WI38 (cell line): Measurements from ENCODE around the gene ZSWIM6.

Source experiments
- H3K4me3 ChIP-seq: 2 replicates; pipeline ENCODE4 v1.5.1; 2011; ENCODE audit warnings: low read depth, mild to moderate bottlenecking, control low read depth, low read length
- CTCF ChIP-seq: IDR thresholded peaks from 2 replicates; pipeline ENCODE4 v1.5.1; 2012; ENCODE audit warnings: low read depth, mild to moderate bottlenecking, control low read depth, low read length

ZSWIM6 gene

DNA sequence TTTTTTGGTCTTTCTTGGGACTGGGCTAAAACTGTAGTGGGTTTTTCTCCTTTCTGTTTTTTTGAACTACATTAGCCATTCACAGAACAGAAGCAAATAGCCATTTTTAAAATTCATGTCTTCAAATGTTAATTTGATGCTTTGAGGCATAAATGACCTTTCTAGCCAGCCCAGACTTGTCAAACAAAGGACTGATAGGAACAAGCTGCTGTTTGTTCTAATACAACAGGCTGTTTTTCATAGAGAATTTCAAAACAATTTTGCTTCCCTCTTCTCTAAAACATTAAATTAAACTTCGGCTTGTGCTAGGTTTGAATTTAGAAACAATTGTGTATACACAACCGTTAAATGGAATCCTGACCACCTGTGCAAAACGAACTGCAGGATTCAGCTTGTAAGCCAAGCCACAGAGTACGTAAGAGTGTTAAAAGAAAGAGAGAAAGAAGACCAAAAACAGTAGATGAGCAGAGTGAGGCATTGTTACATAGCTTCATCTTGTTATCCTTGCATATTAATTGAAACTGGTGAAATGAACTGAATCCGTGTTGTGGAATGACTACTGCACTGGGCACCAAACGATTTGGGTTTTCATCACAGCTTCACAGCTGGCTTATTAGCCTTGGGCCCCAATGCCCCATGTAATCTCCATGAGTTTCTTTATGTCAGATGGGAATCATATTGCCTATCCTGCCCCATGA is 100.0 kb downstream of the ZSWIM6 start:
- no peak overlapping the region for H3K4me3 ChIP-seq
- TF ChIP-seq CTCF = no peak

GRCh38 chr5:61435368-61435767 is 103.3 kb downstream of the ZSWIM6 start:
- TF ChIP-seq CTCF = no peak
- no peak overlapping the region for H3K4me3 ChIP-seq

DNA sequence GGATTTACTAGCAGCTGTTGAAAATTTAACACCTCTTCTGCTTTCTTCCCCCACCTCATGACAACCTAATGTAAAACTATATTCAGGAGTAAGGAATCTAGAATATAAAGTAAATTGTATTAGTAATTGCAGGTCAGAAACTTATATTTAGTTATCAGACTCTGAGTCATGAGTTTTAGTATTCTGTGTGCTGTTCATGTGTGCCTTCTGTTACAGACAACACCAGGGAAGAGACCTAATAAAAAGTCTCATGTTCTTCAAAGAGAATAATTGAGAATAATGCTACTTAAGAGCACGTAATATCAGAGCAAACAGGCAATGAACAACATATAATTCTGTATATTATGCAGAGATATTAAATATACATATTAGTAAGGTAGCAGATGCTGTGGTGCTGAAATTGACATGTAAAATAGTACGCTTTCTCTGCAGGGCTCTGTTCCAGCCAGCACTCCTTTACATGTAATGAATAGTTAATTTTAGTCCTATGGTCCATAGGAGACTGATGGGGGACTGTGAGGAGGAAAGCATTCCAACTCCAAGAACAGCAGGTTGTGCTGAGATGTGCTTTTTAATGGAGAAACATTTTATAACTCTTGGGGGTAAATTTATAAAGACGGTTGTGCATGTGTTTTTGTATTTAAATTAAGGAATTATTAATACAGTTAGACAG is 106.4 kb downstream of the ZSWIM6 start:
- H3K4me3 ChIP-seq = no peak overlapping the region
- no peak for TF ChIP-seq CTCF

DNA sequence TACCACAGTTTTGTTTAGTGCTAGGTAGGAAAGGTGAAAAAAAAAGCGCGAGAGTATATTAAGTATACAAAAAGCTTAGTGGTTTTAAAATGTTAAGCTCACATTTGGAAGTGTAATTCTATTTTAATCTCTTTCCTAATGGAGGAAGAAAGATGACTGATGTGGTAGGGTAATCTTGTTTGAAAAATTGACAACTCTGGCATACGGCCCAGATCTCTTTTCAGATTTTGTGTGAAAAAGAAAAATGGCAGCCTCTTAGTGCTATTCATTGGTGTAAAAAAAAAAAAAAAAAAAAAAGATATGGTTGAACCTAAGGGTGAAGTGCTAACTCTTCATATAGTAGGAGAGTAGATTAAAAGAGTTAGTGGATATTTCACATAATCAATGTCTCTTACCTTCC is 108.0 kb downstream of the ZSWIM6 start:
- no peak for TF ChIP-seq CTCF
- no peak overlapping the region for H3K4me3 ChIP-seq

DNA sequence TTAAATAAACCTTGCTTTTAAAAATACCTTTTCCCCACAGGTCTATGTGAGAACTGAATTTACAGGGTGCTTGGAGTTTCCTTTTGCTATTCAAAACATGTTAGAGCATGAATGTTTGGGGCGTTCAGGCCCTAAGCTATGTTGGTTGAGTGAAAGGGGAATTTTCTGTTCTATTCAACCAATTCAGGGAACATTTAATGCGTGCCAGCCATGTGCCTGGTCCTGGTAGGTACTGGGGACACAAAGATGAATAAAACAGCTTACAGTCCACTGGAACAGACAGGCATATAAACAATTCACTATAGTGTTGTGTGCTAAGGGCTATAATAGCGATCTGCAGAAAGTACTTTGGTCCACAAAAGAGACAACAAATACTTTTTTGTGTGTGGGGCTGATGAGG is 108.5 kb downstream of the ZSWIM6 start:
- no peak for TF ChIP-seq CTCF
- no peak overlapping the region for H3K4me3 ChIP-seq

DNA sequence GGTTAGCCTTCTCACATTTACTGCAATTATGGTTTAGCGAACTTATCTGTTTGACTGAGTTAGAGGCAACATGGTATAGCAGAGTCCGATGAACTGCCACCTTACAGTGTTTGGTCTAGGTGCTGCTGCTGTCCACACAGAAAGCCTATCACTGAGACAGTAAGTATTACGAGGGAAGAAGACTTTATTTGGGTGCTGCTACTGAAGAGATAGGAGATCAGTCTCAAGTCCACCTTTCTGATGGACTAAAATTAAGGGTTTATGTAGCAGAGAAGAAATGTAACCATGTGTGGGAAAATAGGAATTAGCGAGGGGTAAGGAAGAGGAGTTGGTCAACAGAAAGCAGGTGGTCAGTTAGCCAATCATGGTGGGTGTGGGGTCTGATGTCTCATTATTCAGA is 109.7 kb downstream of the ZSWIM6 start:
- no peak overlapping the region for H3K4me3 ChIP-seq
- no peak for TF ChIP-seq CTCF

GRCh38 chr5:61447780-61448495 is 115.9 kb downstream of the ZSWIM6 start:
- H3K4me3 ChIP-seq = no peak overlapping the region
- no peak for TF ChIP-seq CTCF
